BE2C (cell line): ENCODE data around the gene PRR5L.

Source experiments
- DNase-seq: peaks from one replicate; pipeline ENCODE4 v3.0.0-alpha.2; 2020
- H3K27me3 ChIP-seq: fragments of 250-450 bp; sonication (Bioruptor Pico); 2 replicates; pipeline ENCODE4 v1.5.1; 2020; ENCODE audit warnings: mild to moderate bottlenecking
- H3K36me3 ChIP-seq: fragments of 250-450 bp; sonication (Bioruptor Pico); 2 replicates; pipeline ENCODE4 v1.5.1; 2020; ENCODE audit warnings: mild to moderate bottlenecking
- H3K4me1 ChIP-seq: fragments of 250-450 bp; sonication (Bioruptor Pico); 2 replicates; pipeline ENCODE4 v1.5.1; 2020
- H3K4me3 ChIP-seq: 2 replicates; pipeline ENCODE4 v1.5.1; 2011; ENCODE audit warnings: low read depth, low read length
- H3K9me3 ChIP-seq: fragments of 250-450 bp; sonication (Bioruptor Pico); 2 replicates; pipeline ENCODE4 v1.5.1; 2020
- CTCF ChIP-seq: IDR thresholded peaks from 2 replicates; pipeline ENCODE4 v1.5.1; 2012; ENCODE audit warnings: mild to moderate bottlenecking, low read depth, low read length

Gene PRR5L

GRCh38 chr11:36328966-36329673 lies 33.0 kb downstream of the PRR5L start:
- no peaks in the 10 kb centered on the region for H3K27me3 ChIP-seq
- DNase-seq = no peak
- TF ChIP-seq CTCF = no peak
- H3K4me1 ChIP-seq = no peaks in the 10 kb centered on the region
- H3K36me3 ChIP-seq = no peaks in the 10 kb centered on the region
- no peak overlapping the region for H3K4me3 ChIP-seq
- no peaks in the 10 kb centered on the region for H3K9me3 ChIP-seq

GRCh38 chr11:36330411-36330810 lies 34.3 kb downstream of the PRR5L start:
- no peaks in the 10 kb centered on the region for H3K4me1 ChIP-seq
- no peaks in the 10 kb centered on the region for H3K27me3 ChIP-seq
- DNase-seq = no peak
- H3K9me3 ChIP-seq = no peaks in the 10 kb centered on the region
- H3K36me3 ChIP-seq = no peaks in the 10 kb centered on the region
- no peak overlapping the region for H3K4me3 ChIP-seq
- TF ChIP-seq CTCF = no peak

GRCh38 chr11:36333468-36333867 lies 37.4 kb downstream of the PRR5L start:
- H3K36me3 ChIP-seq = no peaks in the 10 kb centered on the region
- no peak for DNase-seq
- H3K4me3 ChIP-seq = no peak overlapping the region
- H3K9me3 ChIP-seq = no peaks in the 10 kb centered on the region
- no peaks in the 10 kb centered on the region for H3K27me3 ChIP-seq
- TF ChIP-seq CTCF = no peak
- H3K4me1 ChIP-seq = no peaks in the 10 kb centered on the region

- peak; percentile 68 for DNase-seq
- Histone ChIP-seq H3K4me1 (no peaks in the 10 kb centered on the region), H3K27me3 (no peaks in the 10 kb centered on the region), H3K9me3 (no peaks in the 10 kb centered on the region), H3K36me3 (no peaks in the 10 kb centered on the region), H3K4me3 (no peak overlapping the region)
- no peak for TF ChIP-seq CTCF
Measured at GRCh38 chr11:36333897-36334296, 37.8 kb downstream of the PRR5L start.

- no peaks in the 10 kb centered on the region for H3K36me3 ChIP-seq
- peaks cover 15% of the 10 kb centered on the region for H3K4me1 ChIP-seq
- no peak overlapping the region for H3K4me3 ChIP-seq
- no peaks in the 10 kb centered on the region for H3K27me3 ChIP-seq
- peak; percentile 11 for DNase-seq
- no peaks in the 10 kb centered on the region for H3K9me3 ChIP-seq
- no peak for TF ChIP-seq CTCF
Measured at GRCh38 chr11:36339888-36340287, 43.8 kb downstream of the PRR5L start.

- Histone ChIP-seq H3K4me1 (peaks cover 15% of the 10 kb centered on the region), H3K27me3 (no peaks in the 10 kb centered on the region), H3K9me3 (no peaks in the 10 kb centered on the region), H3K4me3 (no peak overlapping the region; the same call in 1 of the 2 replicates), H3K36me3 (no peaks in the 10 kb centered on the region)
- no peak for TF ChIP-seq CTCF
- peak; percentile 57 for DNase-seq
Measured at GRCh38 chr11:36340897-36341296, 44.8 kb downstream of the PRR5L start.
